ENCODE data around the gene CTNNBIP1.
A peak's percentile ranks its signal among the peaks of the same experiment; 100 is the strongest.
"Not testable (repeated sequence)": the region's sequence is repeated elsewhere in the genome, so short reads cannot be mapped to it uniquely, and the experiment has no call there.

Gene CTNNBIP1

DNA sequence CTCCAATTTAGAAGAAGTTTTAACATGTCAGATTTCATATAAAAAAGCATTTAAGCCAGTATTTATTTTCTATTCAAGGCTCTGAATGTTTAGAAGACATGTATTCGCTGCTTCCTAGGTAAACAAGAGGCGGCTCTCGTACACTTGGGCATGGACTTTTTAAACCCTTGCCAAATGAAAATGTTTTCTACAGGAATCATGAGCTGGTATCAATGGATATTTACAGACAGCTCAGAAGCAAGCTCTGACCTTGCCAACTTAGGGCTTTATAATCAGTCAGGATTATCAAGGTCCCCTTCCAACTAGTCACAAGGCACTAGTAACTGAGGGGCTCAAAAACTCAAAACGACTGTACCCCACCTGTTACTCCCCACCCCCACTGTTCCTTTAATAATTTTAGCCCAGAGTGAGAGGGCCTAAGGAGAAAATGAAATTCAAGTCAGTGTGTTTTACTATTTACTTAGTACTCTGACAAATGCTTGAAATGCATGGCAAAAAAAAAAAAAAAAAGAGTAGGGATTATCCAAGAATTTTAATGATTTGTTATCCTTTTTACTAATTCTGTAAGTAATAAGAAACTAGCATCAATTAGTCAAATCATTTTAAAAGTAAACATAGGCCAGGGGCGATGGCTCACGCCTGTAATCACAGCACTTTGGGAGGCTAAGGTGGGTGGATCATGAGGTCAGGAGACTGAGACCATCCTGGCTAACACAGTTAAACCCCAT is 98.7 kb downstream of the CTNNBIP1 start:
- H3K27ac ChIP-seq: peak overlapping the region; percentile 50
- DNase-seq: no peak
- H3K9me3 ChIP-seq (ENCODE audit: severe bottlenecking): no peaks in the 10 kb centered on the region
- H3K4me3 ChIP-seq (ENCODE audit: low read depth, low read length): no peak overlapping the region
- no peaks in the 10 kb centered on the region for H3K27me3 ChIP-seq (ENCODE audit: insufficient read depth, low read depth, severe bottlenecking)
- TF ChIP-seq CTCF (IDR thresholded peaks at IDR 0.05; ENCODE audit: low read depth, low read length): no peak
- H3K36me3 ChIP-seq: peaks cover 28% of the 10 kb centered on the region

DNA sequence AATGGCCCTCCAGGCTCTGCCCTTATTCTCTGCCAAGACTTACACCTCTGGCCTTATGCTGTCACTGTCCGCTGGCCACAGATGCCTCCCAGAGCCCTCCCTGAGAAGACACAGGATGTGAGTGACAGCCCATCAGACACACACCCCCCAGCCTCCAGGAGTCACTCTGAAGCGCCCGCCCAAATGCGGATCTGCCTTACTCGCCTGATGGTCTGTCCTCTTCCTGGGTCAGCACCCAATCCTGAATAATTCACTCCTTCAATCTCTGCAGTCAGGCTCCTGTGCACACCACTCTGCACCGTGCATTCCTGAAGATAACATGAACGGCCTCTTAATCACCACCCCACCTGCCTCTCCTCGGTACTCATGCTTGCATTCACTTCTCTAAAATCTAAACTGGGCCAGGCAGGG is 101.0 kb downstream of the CTNNBIP1 start:
- Histone ChIP-seq H3K4me3 (ENCODE audit: low read depth, low read length) (no peak overlapping the region), H3K36me3 (peaks cover 24% of the 10 kb centered on the region), H3K27me3 (ENCODE audit: insufficient read depth, low read depth, severe bottlenecking) (no peaks in the 10 kb centered on the region), H3K9me3 (ENCODE audit: severe bottlenecking) (no peaks in the 10 kb centered on the region), H3K27ac (peak overlapping the region; percentile 8)
- no peak for TF ChIP-seq CTCF (IDR thresholded peaks at IDR 0.05; ENCODE audit: low read depth, low read length)
- peak; percentile 77 for DNase-seq

DNA sequence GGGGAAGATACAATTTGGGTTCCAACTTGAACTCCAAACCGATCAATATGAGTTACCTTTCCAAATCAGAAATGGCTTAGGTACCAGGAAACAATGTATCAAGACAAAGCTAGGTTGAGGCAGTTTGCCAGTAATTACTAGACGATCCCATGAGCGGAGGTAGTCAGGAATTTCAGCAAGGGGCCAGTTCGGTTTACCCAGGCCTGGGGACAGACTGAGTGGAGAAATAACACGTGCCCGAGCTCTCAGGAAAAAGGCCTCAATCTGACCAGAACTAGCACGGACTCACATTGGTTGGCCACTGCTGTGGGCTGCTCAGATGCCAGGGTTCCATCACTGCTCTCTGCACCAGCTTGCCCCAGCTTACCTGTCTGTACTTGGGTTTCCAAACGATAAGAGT is 101.6 kb downstream of the CTNNBIP1 start:
- TF ChIP-seq CTCF (IDR thresholded peaks at IDR 0.05; ENCODE audit: low read depth, low read length): no peak
- Histone ChIP-seq H3K27ac (peak overlapping the region; percentile 8), H3K4me3 (ENCODE audit: low read depth, low read length) (no peak overlapping the region), H3K9me3 (ENCODE audit: severe bottlenecking) (no peaks in the 10 kb centered on the region), H3K27me3 (ENCODE audit: insufficient read depth, low read depth, severe bottlenecking) (no peaks in the 10 kb centered on the region), H3K36me3 (peaks cover 24% of the 10 kb centered on the region)
- DNase-seq: no peak

- Histone ChIP-seq H3K27me3 (ENCODE audit: insufficient read depth, low read depth, severe bottlenecking) (no peaks in the 10 kb centered on the region), H3K27ac (no peak overlapping the region), H3K4me3 (ENCODE audit: low read depth, low read length) (no peak overlapping the region), H3K36me3 (peaks cover 22% of the 10 kb centered on the region), H3K9me3 (ENCODE audit: severe bottlenecking) (no peaks in the 10 kb centered on the region)
- no peak for DNase-seq
- TF ChIP-seq CTCF (IDR thresholded peaks at IDR 0.05; ENCODE audit: low read depth, low read length): no peak
These were observed 102.5 kb downstream of the CTNNBIP1 start for GRCh38 chr1:9807541-9807940.

DNA sequence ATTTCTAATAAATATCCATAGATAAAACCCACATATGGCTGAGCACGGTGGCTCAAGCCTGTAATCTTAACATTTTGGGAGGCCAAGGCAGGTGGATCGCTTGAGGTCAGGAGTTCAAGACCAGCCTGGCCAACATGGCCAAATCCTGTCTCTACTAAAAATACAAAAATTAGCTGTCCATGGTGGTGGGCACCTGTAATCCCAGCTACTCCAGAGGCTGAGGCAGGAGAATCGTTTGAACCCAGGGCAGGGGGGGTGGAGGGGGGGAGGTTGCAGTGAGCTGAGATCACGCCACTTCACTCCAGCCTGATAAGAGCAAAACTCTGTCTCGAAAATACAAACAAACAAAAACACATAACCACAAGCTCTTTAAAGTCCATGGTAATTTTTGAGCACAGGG is 104.1 kb downstream of the CTNNBIP1 start:
- not testable (repeated sequence) for H3K9me3 ChIP-seq (ENCODE audit: severe bottlenecking); H3K27me3 ChIP-seq (ENCODE audit: insufficient read depth, low read depth, severe bottlenecking); H3K4me3 ChIP-seq (ENCODE audit: low read depth, low read length); DNase-seq
- H3K27ac ChIP-seq: peak overlapping the region; percentile 27; the same call in 1 of the 2 replicates
- H3K36me3 ChIP-seq: peaks cover 24% of the 10 kb centered on the region

GRCh38 chr1:9805006-9805508 is 105.0 kb downstream of the CTNNBIP1 start:
- Histone ChIP-seq H3K27ac (peak overlapping the region; percentile 69), H3K4me3 (ENCODE audit: low read depth, low read length) (peak overlapping the region; percentile 14; the same call in 1 of the 2 replicates), H3K36me3 (peaks cover 25% of the 10 kb centered on the region), H3K27me3 (ENCODE audit: insufficient read depth, low read depth, severe bottlenecking) (no peaks in the 10 kb centered on the region), H3K9me3 (ENCODE audit: severe bottlenecking) (no peaks in the 10 kb centered on the region)
- TF ChIP-seq CTCF (IDR thresholded peaks at IDR 0.05; ENCODE audit: low read depth, low read length): no peak
- DNase-seq: no peak

DNA sequence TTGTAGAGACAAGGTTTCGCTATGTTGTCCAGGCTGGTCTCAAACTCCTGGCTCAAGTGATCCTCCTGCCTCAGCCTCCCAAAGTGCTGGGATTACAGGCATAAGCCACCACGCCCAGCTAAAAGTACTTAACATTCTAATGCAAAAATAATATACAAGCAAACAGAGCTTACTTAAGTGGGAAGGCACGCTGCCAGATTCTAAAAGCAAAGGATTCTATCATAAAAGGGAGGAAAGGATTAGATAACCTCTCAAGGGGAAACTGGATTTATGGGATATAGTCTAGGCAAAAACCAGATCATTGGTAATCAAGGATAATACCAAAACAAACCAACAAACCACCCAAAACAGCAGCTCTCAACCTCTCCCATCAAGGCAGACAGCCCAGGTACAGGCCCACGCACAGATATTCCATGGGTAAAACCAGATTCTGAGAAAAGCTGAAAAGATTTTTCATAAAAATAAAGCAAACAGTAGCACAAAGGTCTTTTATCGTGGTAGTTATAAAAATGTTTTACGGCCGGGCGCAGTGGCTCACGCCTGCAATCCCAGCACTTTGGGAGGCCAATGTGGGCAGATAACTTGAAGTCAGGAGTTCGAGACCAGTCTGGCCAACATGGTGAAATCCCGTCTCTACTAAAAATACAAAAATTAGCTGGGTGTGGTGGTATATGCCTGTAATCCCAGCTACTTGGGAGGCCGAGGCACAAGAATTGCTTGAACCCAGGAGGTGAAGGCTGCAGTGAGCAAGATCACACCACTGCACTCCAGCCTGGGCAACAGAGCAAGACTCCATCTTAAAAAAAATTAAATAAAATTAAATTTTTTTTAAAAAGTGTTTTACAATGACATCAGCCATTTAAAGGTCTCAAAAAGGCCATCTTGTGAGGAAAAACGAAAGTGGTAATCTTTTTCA is 106.8 kb downstream of the CTNNBIP1 start:
- H3K27me3 ChIP-seq (ENCODE audit: insufficient read depth, low read depth, severe bottlenecking); DNase-seq; H3K9me3 ChIP-seq (ENCODE audit: severe bottlenecking); H3K4me3 ChIP-seq (ENCODE audit: low read depth, low read length): not testable (repeated sequence)
- peaks cover 16% of the 10 kb centered on the region for H3K36me3 ChIP-seq
- H3K27ac ChIP-seq: peak overlapping the region; percentile 10; the same call in 1 of the 2 replicates

All from WERI-Rb-1 (cell line).